Activated CD4-positive, alpha-beta T cell treated with anti-CD3 and anti-CD28 coated beads for 4 hours (primary cell): ENCODE measurements around the gene EIF4ENIF1.
A peak's percentile ranks its signal among the peaks of the same experiment; 100 is the strongest.
"Not testable (repeated sequence)": the region's sequence is repeated elsewhere in the genome, so short reads cannot be mapped to it uniquely, and the experiment has no call there.

Experiments used
- DNase-seq, 2 donors: peaks; one replicate each; pipeline ENCODE4 v3.0.0-alpha.2; 2020

EIF4ENIF1 gene

DNA sequence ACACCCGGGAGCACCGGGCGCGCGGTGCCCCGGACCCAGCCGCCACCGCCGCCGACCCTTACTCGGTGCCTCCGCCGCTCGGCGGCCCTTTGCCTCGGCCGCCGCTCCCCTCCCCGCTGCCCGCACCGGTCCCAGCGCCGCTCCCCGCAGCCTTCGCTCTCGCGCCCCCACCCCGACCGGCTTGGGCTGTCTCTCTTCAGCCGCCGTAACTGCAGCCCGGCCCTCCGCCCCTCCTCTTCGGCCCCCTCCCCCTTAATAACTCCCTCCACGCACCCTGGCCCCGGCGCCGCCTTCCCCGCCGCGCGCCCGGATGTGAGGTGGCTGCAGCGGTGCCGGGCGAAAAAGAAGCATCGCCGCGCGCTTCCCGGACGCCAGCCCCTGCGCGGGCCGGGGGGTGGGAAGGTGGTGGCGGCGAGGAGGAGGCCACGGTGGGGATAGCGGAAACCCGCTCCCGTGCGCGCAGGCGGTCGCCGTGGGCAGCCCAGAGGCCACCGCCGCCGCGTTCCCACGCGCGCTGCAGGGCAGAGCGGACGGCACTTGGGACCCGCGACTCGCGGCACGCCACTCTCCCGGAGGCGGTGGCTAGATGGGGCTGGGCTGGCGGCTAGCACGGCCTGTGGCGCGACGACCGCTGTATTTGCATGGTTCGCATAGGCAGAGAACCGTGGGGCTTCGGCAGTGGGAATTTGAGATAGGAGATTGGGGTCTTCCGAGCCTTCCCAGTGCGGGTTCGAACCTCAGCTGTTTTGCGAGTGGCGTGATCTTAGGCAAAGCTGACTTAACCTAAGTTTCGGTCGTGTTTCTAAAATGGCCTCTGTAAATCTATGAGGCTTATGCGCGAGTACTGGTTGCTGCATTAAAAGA is at the start of gene EIF4ENIF1:
Gene EIF4ENIF1 (minus strand): TSS at position 211 of the 864 bp plus-strand sequence. CDS start 1,124 bp downstream, outside the sequence.
- peak; percentile 82 to 84 for DNase-seq

GRCh38 chr22:31538815-31539214 is 49.2 kb upstream of the EIF4ENIF1 start:
- DNase-seq, result no peak

DNA sequence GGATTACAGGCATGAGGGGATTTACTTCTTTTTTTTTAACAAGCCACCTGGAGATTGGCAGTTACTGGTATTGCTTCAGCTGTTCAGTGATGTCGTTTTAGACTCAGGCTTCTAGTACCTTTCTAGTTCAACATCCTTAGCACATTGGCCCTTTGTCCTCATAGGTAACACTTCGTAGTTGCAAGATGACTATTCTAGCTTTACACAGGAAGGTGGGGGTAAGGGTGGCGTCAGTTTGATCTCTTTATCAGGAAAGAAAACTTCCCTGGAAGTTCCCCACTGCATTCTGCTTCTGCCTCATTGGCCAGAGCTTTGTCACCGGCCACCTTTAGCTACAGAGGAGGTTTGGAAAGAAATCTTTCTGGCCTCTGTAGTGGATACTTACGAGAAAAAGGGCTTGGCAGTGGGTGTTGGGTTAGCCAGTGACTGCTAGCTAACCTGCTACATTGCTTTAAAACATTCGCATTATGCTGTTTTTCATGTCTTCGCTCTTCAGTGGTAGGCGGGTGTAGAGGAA is 47.4 kb upstream of the EIF4ENIF1 start:
- DNase-seq, result no peak

GRCh38 chr22:31533374-31533773 is 43.7 kb upstream of the EIF4ENIF1 start:
- no peak for DNase-seq

GRCh38 chr22:31532060-31532459 is 42.4 kb upstream of the EIF4ENIF1 start:
- no peak for DNase-seq

GRCh38 chr22:31530823-31531195 is 41.2 kb upstream of the EIF4ENIF1 start:
- no peak for DNase-seq

DNA sequence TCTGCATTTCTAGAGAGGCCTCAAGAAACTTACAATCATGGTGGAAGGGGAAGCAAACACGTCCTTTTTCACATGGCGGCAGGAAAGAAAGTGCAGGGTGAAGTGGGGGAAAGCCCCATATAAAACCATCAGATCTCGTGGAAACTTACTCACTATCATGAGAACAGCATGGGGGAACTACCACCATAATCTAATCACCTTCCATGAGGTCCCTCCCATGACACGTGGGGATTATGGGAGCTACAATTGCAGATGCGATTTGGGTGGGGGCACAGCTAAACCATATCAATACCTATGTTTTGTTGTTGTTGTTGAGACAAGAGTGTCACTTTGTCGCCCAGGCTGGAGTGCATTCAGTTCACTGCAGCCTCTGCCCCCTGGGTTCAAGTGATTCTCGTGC is 36.6 kb upstream of the EIF4ENIF1 start:
- DNase-seq, result peak; percentile 7 to 12

GRCh38 chr22:31524132-31524531 is 34.5 kb upstream of the EIF4ENIF1 start:
- not testable (repeated sequence) for DNase-seq

- DNase-seq, result no peak
These were observed 30.4 kb upstream of the EIF4ENIF1 start for GRCh38 chr22:31520051-31520450.

- DNase-seq, result no peak
These were observed 19.6 kb upstream of the EIF4ENIF1 start for GRCh38 chr22:31509061-31509762.

- DNase-seq, result no peak
These were observed 18.9 kb upstream of the EIF4ENIF1 start for GRCh38 chr22:31508536-31508935.

DNA sequence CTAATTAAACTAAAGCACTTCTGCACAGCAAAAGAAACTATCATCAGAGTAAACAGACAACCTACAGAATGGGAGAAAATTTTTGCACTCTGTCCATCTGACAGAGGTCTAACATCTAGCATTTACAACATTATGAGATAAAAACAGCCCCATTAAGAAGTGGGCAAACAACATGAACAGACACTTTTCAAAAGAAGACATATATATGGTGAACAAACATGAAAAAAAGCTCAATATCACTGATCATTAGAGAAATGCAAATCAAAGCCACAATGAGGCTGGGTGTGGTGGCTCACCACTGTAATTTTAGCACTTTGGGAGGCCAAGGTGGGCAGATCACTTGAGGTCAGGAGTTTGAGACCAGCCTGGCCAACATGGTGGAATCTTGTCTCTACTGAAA is 17.9 kb upstream of the EIF4ENIF1 start:
- DNase-seq, result not testable (repeated sequence)

DNA sequence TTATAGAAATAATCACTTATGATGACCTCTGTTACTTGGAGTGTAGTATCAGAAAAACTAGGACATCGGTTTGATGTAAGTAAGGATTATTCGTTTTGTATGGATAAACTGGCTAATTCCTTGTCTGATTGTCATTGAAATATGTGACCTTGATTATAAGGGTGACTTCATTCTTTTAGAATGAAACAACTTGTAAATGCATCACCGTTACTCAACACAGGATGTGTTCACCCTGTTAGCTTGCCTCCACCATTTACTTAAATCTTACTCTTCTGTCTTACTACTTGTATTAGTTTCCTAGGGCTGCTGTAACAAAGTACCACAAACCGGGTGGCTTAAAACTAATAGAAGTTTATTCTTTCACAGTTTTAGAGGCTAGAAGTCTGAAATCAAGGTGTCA is 14.6 kb upstream of the EIF4ENIF1 start:
- DNase-seq, result no peak

DNA sequence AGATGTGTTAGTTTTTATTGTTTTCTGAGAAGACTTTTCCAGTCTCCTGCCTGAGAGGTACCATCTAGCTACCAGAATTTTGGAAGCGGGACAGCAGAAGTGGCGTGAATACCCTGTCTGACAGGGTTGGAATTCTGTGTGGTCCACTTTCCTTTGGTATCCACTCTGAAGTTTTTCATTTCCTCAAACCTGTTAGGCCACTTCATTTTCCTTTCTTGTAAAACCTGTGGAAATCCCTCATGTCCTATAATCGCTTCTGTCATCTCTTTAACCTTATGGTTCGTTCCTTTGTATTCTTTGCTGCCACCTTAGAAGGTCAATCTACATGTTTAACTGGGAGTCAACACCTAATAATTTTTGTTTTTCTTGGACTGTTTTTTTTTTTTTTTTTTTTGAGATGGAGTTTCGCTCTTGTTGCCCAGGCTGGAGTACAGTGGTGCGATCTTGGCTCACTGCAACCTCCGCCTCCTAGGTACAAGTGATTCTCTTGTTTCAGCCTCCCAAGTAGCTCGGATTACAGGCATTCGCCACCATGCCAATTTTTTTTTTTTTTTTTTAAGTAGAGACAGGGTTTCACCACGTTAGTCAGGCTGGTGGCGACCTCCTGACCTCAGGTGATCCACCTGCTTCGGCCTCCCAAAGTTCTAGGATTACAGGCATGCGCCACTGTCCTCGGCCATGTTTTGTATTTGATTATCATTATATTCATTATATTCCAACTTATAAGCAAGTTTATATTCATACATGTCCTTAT is 13.7 kb upstream of the EIF4ENIF1 start:
- no peak for DNase-seq

DNA sequence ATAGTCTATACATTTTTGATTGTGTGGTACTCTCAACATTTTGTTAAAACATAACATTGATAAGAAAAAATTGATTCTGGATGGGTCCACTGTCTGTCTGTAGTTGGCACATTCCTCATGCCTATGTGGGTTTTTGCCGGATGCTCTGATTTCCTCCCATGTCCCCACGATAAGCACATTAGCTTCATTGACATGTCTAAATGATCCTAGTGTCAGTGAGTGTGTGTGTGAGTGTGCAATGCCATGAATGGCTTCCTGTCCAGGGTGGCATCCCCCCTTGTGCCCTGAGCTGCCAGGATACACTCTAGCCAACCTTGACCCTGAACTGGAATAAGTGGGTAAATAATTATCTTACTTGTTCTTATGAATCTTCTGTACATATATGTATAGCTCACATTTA is 12.1 kb upstream of the EIF4ENIF1 start:
- DNase-seq, result no peak

- DNase-seq, result no peak
These were observed 7.7 kb upstream of the EIF4ENIF1 start for GRCh38 chr22:31497148-31497938.

- peak; percentile 26 to 38 for DNase-seq
These were observed 7.1 kb upstream of the EIF4ENIF1 start for GRCh38 chr22:31496735-31497146.

DNA sequence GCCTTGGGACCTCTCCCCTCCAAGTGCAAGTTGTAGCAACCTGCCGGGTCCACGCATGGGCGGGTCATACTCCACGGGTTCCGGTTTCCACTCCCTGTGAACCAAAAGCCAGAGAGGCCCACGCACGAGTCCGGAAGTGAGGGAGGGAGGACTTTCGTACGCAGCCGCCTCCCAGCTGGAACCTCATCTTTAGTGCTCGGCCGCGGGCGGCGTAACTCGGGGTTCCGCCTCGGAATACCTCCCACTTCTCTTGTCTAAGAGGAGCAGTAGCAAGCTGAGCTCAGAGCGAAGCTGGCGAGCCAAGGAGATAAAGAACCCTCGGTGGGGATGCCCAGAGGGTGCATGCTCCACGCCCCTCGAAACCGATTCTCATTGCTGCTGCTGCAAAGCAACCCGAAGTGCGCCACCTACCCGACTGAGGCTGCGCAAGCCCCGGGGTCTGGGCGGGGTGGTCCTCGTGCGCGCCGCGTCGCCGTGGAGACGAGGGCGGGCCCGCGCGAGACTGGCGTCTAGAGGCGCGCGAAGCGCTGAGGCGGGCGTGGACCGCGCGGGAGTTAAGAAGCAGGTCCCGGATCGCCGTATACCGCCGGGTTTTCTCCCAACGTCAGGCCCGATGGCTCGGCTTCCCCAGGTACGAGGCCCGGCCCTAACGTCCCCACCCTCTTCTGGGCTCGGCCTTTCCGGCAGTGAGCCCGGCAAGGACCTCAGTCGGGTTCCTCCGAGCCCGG is 6.5 kb upstream of the EIF4ENIF1 start, which contains the start of gene SFI1:
Gene SFI1 (plus strand): TSS at position 530 of the 728 bp plus-strand sequence. CDS start 11,749 bp downstream, outside the sequence.
- peak; percentile 94 to 95 for DNase-seq

- DNase-seq, result no peak
These were observed 5.7 kb upstream of the EIF4ENIF1 start for GRCh38 chr22:31495343-31495742.

GRCh38 chr22:31493355-31493754 is 3.7 kb upstream of the EIF4ENIF1 start:
- DNase-seq, result not testable (repeated sequence)

DNA sequence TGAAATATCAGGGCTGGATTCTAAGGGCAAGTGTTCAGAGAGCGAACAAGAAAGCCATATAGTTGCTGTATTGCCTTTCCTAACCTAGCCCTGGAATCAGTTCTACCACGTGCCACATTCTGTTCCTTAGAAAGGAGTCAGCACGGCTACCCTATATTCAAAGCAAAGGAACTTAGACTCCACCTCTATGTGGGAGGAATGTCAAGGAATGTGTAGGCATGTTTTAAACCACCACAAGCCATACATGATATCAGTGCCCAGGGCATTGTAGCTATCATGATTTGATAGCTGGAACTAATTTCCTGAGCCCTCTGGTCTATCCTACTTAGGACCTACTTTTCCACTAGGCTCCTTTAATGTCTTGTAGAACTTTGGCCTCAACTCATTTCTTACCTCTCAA is 2.5 kb upstream of the EIF4ENIF1 start:
- DNase-seq, result no peak
